ENCODE data around the gene IFT43.

DNA sequence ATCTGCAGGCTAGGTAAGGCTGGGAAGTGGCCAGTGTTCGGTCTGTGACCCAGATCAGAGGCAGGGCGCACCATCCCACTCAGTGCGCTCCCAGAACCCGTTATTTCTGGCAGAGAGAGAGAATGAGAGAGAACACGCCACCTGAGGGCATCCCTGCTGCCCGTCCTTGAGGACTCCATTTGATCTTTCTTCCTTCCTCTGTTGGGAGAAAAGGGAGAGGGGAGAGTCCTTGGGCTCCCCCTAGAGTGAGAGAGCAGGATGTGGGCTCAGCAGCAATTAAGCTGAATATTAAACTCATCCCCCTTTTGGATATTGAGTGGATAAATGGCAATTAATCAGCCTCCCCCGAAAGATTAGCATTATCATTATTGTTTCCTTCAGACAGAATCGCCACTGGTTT lies 70.6 kb downstream of the IFT43 start:
- TF ChIP-seq FOXK2 (IDR thresholded peaks at IDR 0.05), result no peak
- TF ChIP-seq SUZ12 (IDR thresholded peaks at IDR 0.05), result no peak
- no peak for TF ChIP-seq HDGF (IDR thresholded peaks at IDR 0.05; ENCODE audit: borderline replicate concordance)
- no peak for TF ChIP-seq L3MBTL2 (conservative IDR thresholded peaks at IDR 0.05)
- TF ChIP-seq FOXA1 (IDR thresholded peaks at IDR 0.05), result no peak
- no peak for TF ChIP-seq CTBP1 (IDR thresholded peaks at IDR 0.05; ENCODE audit: borderline replicate concordance)
- TF ChIP-seq FOXM1 (IDR thresholded peaks at IDR 0.05; ENCODE audit: borderline replicate concordance), result no peak
- no peak for TF ChIP-seq SP1 (IDR thresholded peaks at IDR 0.05)
- no peak for TF ChIP-seq NFRKB (IDR thresholded peaks at IDR 0.05)
- TF ChIP-seq ARNT (IDR thresholded peaks at IDR 0.05), result no peak
- no peak for TF ChIP-seq ZNF384 (IDR thresholded peaks at IDR 0.05)

Measured in HEK293T (cell line).